Endothelial cell of umbilical vein (primary cell): Measurements from ENCODE around the gene ANKMY2. TPM values are rescaled to one million over a fixed set of nuclear protein-coding genes. Genes with fewer than 3 reads are reported as not detected.

Experiments used
- BruUV-seq: library from RNA; stranded (reverse); fragments of 400-500 nt; replicated peaks from 2 replicates; lab custom pipeline; 2021; lab: Mats Ljungman, UMichigan
- CTCF ChIA-PET: fragments of 300-600, 350-600 bp; sonication (Branson Sonifier 250); formaldehyde crosslinking; loops from one replicate; lab custom pipeline; 2021; ENCODE audit warnings: antibody characterized with exemption, inconsistent platforms; lab: Charles Lee
- POLR2A ChIA-PET: fragments of 300-600, 350-600 bp; sonication (Branson Sonifier 250); formaldehyde crosslinking; loops from one replicate; lab custom pipeline; 2021; ENCODE audit warnings: antibody characterized with exemption, inconsistent platforms; lab: Charles Lee
- DNase-seq: peaks from one replicate; pipeline ENCODE4 v3.0.0-alpha.2; 2011; ENCODE audit warnings: low read depth, low spot score
- FAIRE-seq: peaks from 2 replicates; lab custom pipeline; 2011; peaks lifted over from hg19 to GRCh38; lab: Jason Lieb, UNC
- H2AFZ ChIP-seq: 2 replicates; pipeline ENCODE4 v1.6.0; 2012; ENCODE audit warnings: low read depth, low read length, control low read depth, inconsistent platforms
- H3K27ac ChIP-seq: 2 replicates; pipeline ENCODE4 v1.5.1; 2011; ENCODE audit warnings: low read depth, mild to moderate bottlenecking, control low read depth, low read length, moderate library complexity; ENCODE audit not compliant: insufficient read depth
- H3K27me3 ChIP-seq, 2 experiments: 2 replicates each; pipeline versions ENCODE4 v1.6.0 to v1.6.1; 2011; ENCODE audit warnings: low read length in 2 of 2, mixed read lengths in 1 of 2; ENCODE audit not compliant: control insufficient read depth in 2 of 2, insufficient read depth in 2 of 2
- H3K36me3 ChIP-seq, 2 experiments: 2 replicates in 1 of 2; 3 replicates in 1 of 2; pipeline ENCODE4 v1.5.1; 2011; ENCODE audit warnings: low read length in 2 of 2, mild to moderate bottlenecking in 1 of 2, moderate library complexity in 1 of 2; ENCODE audit not compliant: control insufficient read depth in 2 of 2, insufficient read depth in 2 of 2; ENCODE audit errors: extremely low read depth in 1 of 2
- H3K4me1 ChIP-seq: 3 replicates; pipeline ENCODE4 v1.5.1; 2011; ENCODE audit warnings: mild to moderate bottlenecking, low read length; ENCODE audit not compliant: control insufficient read depth, insufficient read depth; ENCODE audit errors: extremely low read depth
- H3K4me2 ChIP-seq: 2 replicates; pipeline ENCODE4 v1.6.1; 2011; ENCODE audit warnings: low read length, control low read depth, mixed read lengths; ENCODE audit not compliant: insufficient read depth
- H3K4me3 ChIP-seq, 3 experiments: fragments of 200-600 bp in 1 of 3; sonication (generic), shearing (Covaris generic) in 1 of 3; replicated peaks in 1 of 3; 2 replicates each; pipeline ENCODE4 v1.5.1; 2011 to 2016; ENCODE audit warnings: control low read depth in 3 of 3, low read length in 3 of 3, mild to moderate bottlenecking in 2 of 3, inconsistent platforms in 1 of 3, low read depth in 1 of 3, moderate library complexity in 1 of 3; ENCODE audit not compliant: insufficient read depth in 1 of 3
- H3K79me2 ChIP-seq: 2 replicates; pipeline ENCODE4 v1.6.0; 2012; ENCODE audit warnings: low read length, inconsistent platforms; ENCODE audit not compliant: control insufficient read depth, insufficient read depth
- H3K9ac ChIP-seq: replicated peaks from 2 replicates; pipeline ENCODE3; 2011; ENCODE audit warnings: low read length, control low read depth; ENCODE audit not compliant: insufficient read depth; ENCODE audit errors: extremely low read depth
- H3K9me1 ChIP-seq: replicated peaks from 3 replicates; pipeline ENCODE4 v1.6.0; 2011; ENCODE audit warnings: mild to moderate bottlenecking, low read length; ENCODE audit not compliant: control insufficient read depth, insufficient read depth; ENCODE audit errors: extremely low read depth
- H3K9me3 ChIP-seq: replicated peaks from 2 replicates; pipeline ENCODE4 v1.5.1; 2012; ENCODE audit warnings: low read length, inconsistent platforms; ENCODE audit not compliant: control insufficient read depth, insufficient read depth
- H4K20me1 ChIP-seq: replicated peaks from 2 replicates; pipeline ENCODE3; 2011; ENCODE audit warnings: mild to moderate bottlenecking, low read length; ENCODE audit not compliant: control insufficient read depth, insufficient read depth; ENCODE audit errors: extremely low read depth
- EZH2 ChIP-seq: IDR thresholded peaks from 2 replicates; pipeline ENCODE4 v1.6.1; 2012; ENCODE audit warnings: borderline replicate concordance, low read depth, mild to moderate bottlenecking, moderate library complexity, low read length, inconsistent platforms; ENCODE audit not compliant: severe bottlenecking
- FOS ChIP-seq: IDR thresholded peaks from 2 replicates; pipeline ENCODE4 v1.6.1; 2011; ENCODE audit warnings: mild to moderate bottlenecking, low read length, moderate library complexity, borderline replicate concordance; ENCODE audit not compliant: insufficient read depth
- GATA2 ChIP-seq: IDR thresholded peaks from 2 replicates; pipeline ENCODE4 v1.7.0; 2011; ENCODE audit warnings: low read depth, mild to moderate bottlenecking, moderate library complexity, mixed read lengths, low read length; ENCODE audit not compliant: insufficient read length, insufficient read depth
- JUN ChIP-seq: IDR thresholded peaks from 2 replicates; pipeline ENCODE4 v1.6.1; 2011; ENCODE audit warnings: borderline replicate concordance, low read depth; ENCODE audit not compliant: insufficient read length, insufficient read depth
- MYC ChIP-seq: IDR thresholded peaks from one replicate; pipeline ENCODE4 v1.6.1; 2011; ENCODE audit warnings: mild to moderate bottlenecking, low read depth, low read length
- POLR2A ChIP-seq: IDR thresholded peaks from 2 replicates; pipeline ENCODE4 v1.6.1; 2012; ENCODE audit warnings: low read depth, mild to moderate bottlenecking, control low read depth, low read length
- POLR2AphosphoS5 ChIP-seq: IDR thresholded peaks from 2 replicates; pipeline ENCODE4 v1.6.1; 2012; ENCODE audit warnings: low read depth, mild to moderate bottlenecking, control low read depth, low read length, moderate library complexity; ENCODE audit not compliant: insufficient read depth
- dilution Hi-C: fragments of 300-500 bp; cut with MboI; formaldehyde crosslinking; loops from one replicate; pipeline ENCODE4 v1.15.0; 2019; ENCODE audit warnings: low sequenced_read_pairs; ENCODE audit not compliant: extremely low pct_ligation_motif_present
- intact Hi-C: fragments of 100-400 bp; cut with micrococcal nuclease; formaldehyde crosslinking; loops from one replicate; pipeline ENCODE4 v1.10.0; 2022
- polyA plus RNA-seq, 4 experiments: library from polyadenylated mRNA; depleted of rRNA in 3 of 4; stranded (reverse) in 3 of 4; unstranded in 1 of 4; fragments of >200 nt; gene quantifications; 2 replicates each; pipeline versions ENCODE4 v1.2.1 to v1.2.3, GENCODE V29; 2011 to 2012; ENCODE audit warnings: missing spikeins in 1 of 4
- total RNA-seq: library from RNA; stranded (reverse); gene quantifications from 2 replicates; pipeline ENCODE4 v1.2.3, GENCODE V29; 2021
- TF ChIP-seq, protein P1 (sequence below), 2 donors: IDR thresholded peaks; 1 replicate in 1 of 2; 2 replicates in 1 of 2; pipeline ENCODE4 v1.5.1; 2011; ENCODE audit warnings: low read length in 2 of 2, mild to moderate bottlenecking in 2 of 2, moderate library complexity in 2 of 2, control low read depth in 1 of 2, inconsistent platforms in 1 of 2, low read depth in 1 of 2; ENCODE audit not compliant: insufficient read depth in 1 of 2; ENCODE audit errors: extremely low read depth in 1 of 2
- TF ChIP-seq, protein P2 (sequence below): IDR thresholded peaks from 2 replicates; pipeline ENCODE4 v1.6.1; 2011; ENCODE audit not compliant: insufficient read depth, insufficient read length

ANKMY2 gene
- total and polyA plus RNA-seq, 2 donors (not counting 3 experiments of a cell fraction or from before 2014, with no cell fraction given) = 7.7 to 11.6 TPM

DNA sequence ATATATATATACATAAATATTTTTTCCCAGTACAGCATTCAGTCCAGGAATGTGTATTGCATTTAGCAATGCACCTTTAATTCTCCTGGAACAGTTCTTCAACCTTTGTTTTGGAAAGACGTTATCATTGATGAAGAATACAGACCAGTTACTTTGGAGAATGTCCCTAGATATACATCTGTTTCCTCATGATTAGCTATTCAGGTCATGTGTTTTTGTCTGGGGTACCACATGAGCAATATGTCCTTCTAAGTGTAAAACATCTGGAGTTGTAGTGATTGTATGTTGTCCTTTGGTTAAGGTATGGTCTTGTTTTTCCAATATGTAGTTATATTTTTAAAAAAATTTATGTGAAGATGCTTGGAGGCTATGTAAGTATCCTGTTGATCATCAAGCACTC lies 10.6 kb upstream of the ANKMY2 start:
- DNase-seq (peak; percentile 36), FAIRE-seq (no peak)
- peaks cover 95% of the 10 kb centered on the region for H3K79me2 ChIP-seq
- ChIA-PET POLR2A (no interaction called here), CTCF (no interaction called here)
- no peak overlapping the region for H3K9ac ChIP-seq
- intact Hi-C loops (no loop called here), dilution Hi-C loops (no loop called here)
- H3K4me1 ChIP-seq = peaks cover 25% of the 10 kb centered on the region
- no peak overlapping the region for H2AFZ ChIP-seq
- no peaks in the 10 kb centered on the region for H3K27me3 ChIP-seq
- TF ChIP-seq POLR2A (no peak), MYC (no peak), POLR2AphosphoS5 (no peak), EZH2 (no peak), FOS (no peak), GATA2 (no peak), JUN (no peak)
- TF ChIP-seq, protein P1, sequence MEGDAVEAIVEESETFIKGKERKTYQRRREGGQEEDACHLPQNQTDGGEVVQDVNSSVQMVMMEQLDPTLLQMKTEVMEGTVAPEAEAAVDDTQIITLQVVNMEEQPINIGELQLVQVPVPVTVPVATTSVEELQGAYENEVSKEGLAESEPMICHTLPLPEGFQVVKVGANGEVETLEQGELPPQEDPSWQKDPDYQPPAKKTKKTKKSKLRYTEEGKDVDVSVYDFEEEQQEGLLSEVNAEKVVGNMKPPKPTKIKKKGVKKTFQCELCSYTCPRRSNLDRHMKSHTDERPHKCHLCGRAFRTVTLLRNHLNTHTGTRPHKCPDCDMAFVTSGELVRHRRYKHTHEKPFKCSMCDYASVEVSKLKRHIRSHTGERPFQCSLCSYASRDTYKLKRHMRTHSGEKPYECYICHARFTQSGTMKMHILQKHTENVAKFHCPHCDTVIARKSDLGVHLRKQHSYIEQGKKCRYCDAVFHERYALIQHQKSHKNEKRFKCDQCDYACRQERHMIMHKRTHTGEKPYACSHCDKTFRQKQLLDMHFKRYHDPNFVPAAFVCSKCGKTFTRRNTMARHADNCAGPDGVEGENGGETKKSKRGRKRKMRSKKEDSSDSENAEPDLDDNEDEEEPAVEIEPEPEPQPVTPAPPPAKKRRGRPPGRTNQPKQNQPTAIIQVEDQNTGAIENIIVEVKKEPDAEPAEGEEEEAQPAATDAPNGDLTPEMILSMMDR (IDR thresholded peaks at IDR 0.05; ENCODE audit: extremely low read depth in 1 of 2, insufficient read depth in 1 of 2, low read depth in 1 of 2, low read length in 2 of 2) = no peak
- TF ChIP-seq, protein P2, sequence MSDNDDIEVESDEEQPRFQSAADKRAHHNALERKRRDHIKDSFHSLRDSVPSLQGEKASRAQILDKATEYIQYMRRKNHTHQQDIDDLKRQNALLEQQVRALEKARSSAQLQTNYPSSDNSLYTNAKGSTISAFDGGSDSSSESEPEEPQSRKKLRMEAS = no peak
- no peaks in the 10 kb centered on the region for H3K36me3 ChIP-seq
- peaks cover under 1% of the 10 kb centered on the region for H4K20me1 ChIP-seq
- no peak overlapping the region for H3K27ac ChIP-seq
- H3K9me3 ChIP-seq = no peaks in the 10 kb centered on the region
- H3K4me2 ChIP-seq = no peak overlapping the region
- no TSS peak for BruUV-seq
- no peaks in the 10 kb centered on the region for H3K9me1 ChIP-seq
- H3K4me3 ChIP-seq = no peak overlapping the region
